K562 (cell line): ENCODE results near the gene PACRG.

Experiments used
- CTCF ChIP-seq, 3 experiments: IDR thresholded peaks in 2 of 3; conservative IDR thresholded peaks in 1 of 3; 2 replicates each; pipeline ENCODE4 v1.5.1; 2011 to 2012; ENCODE audit warnings: low read length in 3 of 3, mild to moderate bottlenecking in 3 of 3, control low read depth in 2 of 3, improper control_type of control experiment in 1 of 3, inconsistent platforms in 1 of 3, low read depth in 1 of 3, mixed read lengths in 1 of 3, moderate library complexity in 1 of 3; ENCODE audit not compliant: insufficient read depth in 2 of 3
- RBM15 ChIP-seq: fragments of 200-400 bp; formaldehyde crosslinking; IDR thresholded peaks from 2 replicates; pipeline ENCODE4 v1.6.1; 2018; ENCODE audit warnings: mild to moderate bottlenecking, low read length, moderate library complexity; ENCODE audit not compliant: insufficient read depth
- RNF219 ChIP-seq: fragments of 250-450 bp; sonication (Bioruptor Pico); IDR thresholded peaks from 2 replicates; pipeline ENCODE4 v1.5.0; 2022; ENCODE audit warnings: mild to moderate bottlenecking
- ZNF280A ChIP-seq: fragments of 450-650 bp; IDR thresholded peaks from 2 replicates; pipeline ENCODE4 v1.6.1; 2018; ENCODE audit warnings: mild to moderate bottlenecking, low read depth; ENCODE audit not compliant: partially characterized antibody

GRCh38 chr6:162688751-162689345 lies 38.9 kb upstream of the PACRG start:
- no peak for TF ChIP-seq ZNF280A
- TF ChIP-seq RNF219 = no peak
- no peak for TF ChIP-seq CTCF (IDR thresholded peaks at IDR 0.05 in 2 of 3, conservative IDR thresholded peaks at IDR 0.05 in 1 of 3; ENCODE audit: insufficient read depth in 2 of 3, low read depth in 1 of 3, low read length in 3 of 3)
- TF ChIP-seq RBM15 = no peak
